ENCODE results near the gene UBE3C.

DNA sequence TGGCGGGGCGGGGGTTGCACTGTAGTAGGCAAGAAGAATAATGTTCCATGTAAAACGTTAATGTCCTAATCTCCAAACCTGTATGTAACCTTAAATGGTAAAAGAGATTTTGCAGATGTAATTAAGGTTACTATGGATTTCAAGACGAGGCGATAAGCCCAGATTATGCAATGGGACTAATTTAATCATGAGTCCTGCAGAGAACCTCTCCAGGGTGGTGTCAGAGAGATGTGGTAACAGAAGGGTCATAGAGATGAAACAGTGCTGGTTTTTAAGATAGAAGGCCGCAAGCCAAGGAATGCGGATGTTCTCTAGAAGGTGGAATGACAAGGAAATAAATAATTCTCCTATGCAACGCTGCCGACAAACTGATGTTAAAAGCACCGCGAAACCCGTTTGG lies 57.1 kb downstream of the UBE3C start:
- no peak for TF ChIP-seq EZH2phosphoT487 (IDR thresholded peaks at IDR 0.05; ENCODE audit: insufficient read depth, low read depth)
- no peak for TF ChIP-seq EZH2 (IDR thresholded peaks at IDR 0.05; ENCODE audit: insufficient read depth, poor library complexity, severe bottlenecking)
